H9 (cell line): ENCODE results near the gene KCNH2. TPM values are rescaled to one million over a fixed set of nuclear protein-coding genes. Genes with fewer than 3 reads are reported as not detected.

Experiments
- DNase-seq: peaks from one replicate; pipeline ENCODE4 v3.0.0-alpha.2; 2017
- H2AFZ ChIP-seq: one replicate; pipeline ENCODE4 v1.6.1; 2013; ENCODE audit warnings: mild to moderate bottlenecking, low read length, control low read depth, moderate library complexity
- H2AK5ac ChIP-seq: 2 replicates; pipeline ENCODE4 v1.6.1; 2013; ENCODE audit warnings: low read length, control low read depth, mixed read lengths; ENCODE audit not compliant: insufficient read length
- H2BK120ac ChIP-seq: one replicate; pipeline ENCODE4 v1.6.1; 2013; ENCODE audit warnings: low read depth, mild to moderate bottlenecking, low read length, control low read depth, inconsistent platforms; ENCODE audit not compliant: poor library complexity, severe bottlenecking
- H2BK12ac ChIP-seq: 2 replicates; pipeline ENCODE4 v1.6.1; 2013; ENCODE audit warnings: low read length, control low read depth, mixed read lengths, low read depth; ENCODE audit not compliant: insufficient read length
- H2BK15ac ChIP-seq: 2 replicates; pipeline ENCODE4 v1.6.1; 2013; ENCODE audit warnings: low read depth, low read length, control low read depth
- H2BK20ac ChIP-seq: one replicate; pipeline ENCODE4 v1.6.1; 2013; ENCODE audit warnings: low read depth, mild to moderate bottlenecking, low read length, control low read depth, inconsistent platforms; ENCODE audit not compliant: poor library complexity, severe bottlenecking
- H2BK5ac ChIP-seq: 2 replicates; pipeline ENCODE4 v1.6.1; 2013; ENCODE audit warnings: low read length, control low read depth, mixed read lengths; ENCODE audit not compliant: insufficient read length
- H3K14ac ChIP-seq: 2 replicates; pipeline ENCODE4 v1.6.1; 2013; ENCODE audit warnings: low read length, control low read depth; ENCODE audit not compliant: insufficient read depth
- H3K18ac ChIP-seq: 2 replicates; pipeline ENCODE4 v1.6.1; 2013; ENCODE audit warnings: low read depth, mild to moderate bottlenecking, mixed read lengths, low read length, control low read depth; ENCODE audit not compliant: insufficient read length
- H3K23ac ChIP-seq: 2 replicates; pipeline ENCODE4 v1.6.1; 2013; ENCODE audit warnings: low read length, control low read depth, mixed read lengths, low read depth; ENCODE audit not compliant: insufficient read length
- H3K23me2 ChIP-seq: 2 replicates; pipeline ENCODE4 v1.6.1; 2013; ENCODE audit warnings: low read depth, mild to moderate bottlenecking, mixed read lengths, low read length, control low read depth; ENCODE audit not compliant: insufficient read length, poor library complexity, severe bottlenecking
- H3K27ac ChIP-seq: 2 replicates; pipeline ENCODE4 v1.5.1; 2013; ENCODE audit warnings: low read length, control low read depth, mixed read lengths, low read depth; ENCODE audit not compliant: insufficient read length
- H3K27me3 ChIP-seq: 2 replicates; pipeline ENCODE4 v1.6.1; 2013; ENCODE audit warnings: low read length, control low read depth, inconsistent platforms; ENCODE audit not compliant: insufficient read depth
- H3K4ac ChIP-seq: 2 replicates; pipeline ENCODE4 v1.6.1; 2013; ENCODE audit warnings: low read depth, mild to moderate bottlenecking, control low read depth, inconsistent platforms, low read length, moderate library complexity
- H3K4me1 ChIP-seq: 2 replicates; pipeline ENCODE4 v1.6.1; 2013; ENCODE audit warnings: low read length, control low read depth, inconsistent platforms; ENCODE audit not compliant: insufficient read depth
- H3K4me2 ChIP-seq: 2 replicates; pipeline ENCODE4 v1.6.1; 2013; ENCODE audit warnings: low read length, control low read depth, mixed read lengths; ENCODE audit not compliant: insufficient read length, insufficient read depth
- H3K56ac ChIP-seq: 2 replicates; pipeline ENCODE4 v1.6.1; 2013; ENCODE audit warnings: low read depth, mild to moderate bottlenecking, mixed read lengths, low read length, control low read depth; ENCODE audit not compliant: insufficient read length
- H3K79me1 ChIP-seq: 2 replicates; pipeline ENCODE4 v1.6.1; 2013; ENCODE audit warnings: low read depth, mild to moderate bottlenecking, moderate library complexity, low read length, control low read depth, inconsistent platforms; ENCODE audit not compliant: insufficient read depth, poor library complexity, severe bottlenecking
- H3K79me2 ChIP-seq: 2 replicates; pipeline ENCODE4 v1.6.1; 2013; ENCODE audit warnings: low read length, control low read depth, inconsistent platforms; ENCODE audit not compliant: insufficient read depth
- H3K9ac ChIP-seq: 2 replicates; pipeline ENCODE4 v1.6.1; 2013; ENCODE audit warnings: low read length, control low read depth, mixed read lengths; ENCODE audit not compliant: insufficient read length; ENCODE audit errors: extremely low read depth
- H3K9me3 ChIP-seq: one replicate; pipeline ENCODE4 v1.6.1; 2013; ENCODE audit warnings: low read depth, low read length, inconsistent platforms; ENCODE audit not compliant: control insufficient read depth
- H3T11ph ChIP-seq: one replicate; pipeline ENCODE4 v1.6.1; 2013; ENCODE audit warnings: mild to moderate bottlenecking, low read length, control low read depth, inconsistent platforms
- H4K20me1 ChIP-seq: one replicate; pipeline ENCODE4 v1.6.1; 2013; ENCODE audit not compliant: control insufficient read depth, insufficient read length, insufficient read depth
- H4K5ac ChIP-seq: 2 replicates; pipeline ENCODE4 v1.6.1; 2013; ENCODE audit warnings: low read depth, mild to moderate bottlenecking, mixed read lengths, low read length, control low read depth; ENCODE audit not compliant: insufficient read length
- H4K8ac ChIP-seq: replicated peaks from 2 replicates; pipeline ENCODE4 v1.6.1; 2013; ENCODE audit warnings: low read length, control low read depth, mixed read lengths, low read depth; ENCODE audit not compliant: insufficient read length
- H4K91ac ChIP-seq: 2 replicates; pipeline ENCODE4 v1.6.1; 2013; ENCODE audit warnings: low read depth, mild to moderate bottlenecking, moderate library complexity, mixed read lengths, low read length, control low read depth; ENCODE audit not compliant: insufficient read length
- H3K27ac Mint-ChIP-seq, 3 experiments: 2 replicates in 2 of 3; 3 replicates in 1 of 3; pipeline ENCODE4 v1.8.0; 2020 to 2021; ENCODE audit warnings: mixed read lengths in 3 of 3, mild to moderate bottlenecking in 1 of 3, moderate library complexity in 1 of 3
- H3K27me3 Mint-ChIP-seq: 2 replicates; pipeline ENCODE4 v1.8.0; 2021; ENCODE audit warnings: low read depth, mild to moderate bottlenecking, moderate library complexity, mixed read lengths
- H3K36me3 Mint-ChIP-seq, 3 experiments: 2 replicates in 2 of 3; 3 replicates in 1 of 3; pipeline ENCODE4 v1.8.0; 2020 to 2021; ENCODE audit warnings: low read depth in 3 of 3, mixed read lengths in 3 of 3; ENCODE audit not compliant: insufficient read depth in 1 of 3
- H3K4me1 Mint-ChIP-seq, 2 experiments: 2 replicates each; pipeline ENCODE4 v1.8.0; 2020; ENCODE audit warnings: mixed read lengths in 2 of 2
- H3K4me3 Mint-ChIP-seq, 2 experiments: 2 replicates in 1 of 2; 3 replicates in 1 of 2; pipeline ENCODE4 v1.8.0; 2020 to 2021; ENCODE audit warnings: mild to moderate bottlenecking in 2 of 2, mixed read lengths in 2 of 2, moderate library complexity in 1 of 2
- H3K9me3 Mint-ChIP-seq, 2 experiments: 2 replicates in 1 of 2; 3 replicates in 1 of 2; pipeline ENCODE4 v1.8.0; 2020; ENCODE audit warnings: mild to moderate bottlenecking in 2 of 2, mixed read lengths in 2 of 2, moderate library complexity in 1 of 2
- CTCF ChIP-seq: fragments of 200-600 bp; sonication (generic); conservative IDR thresholded peaks from 3 replicates; pipeline ENCODE4 v1.8.0; 2021; ENCODE audit warnings: antibody characterized with exemption, mild to moderate bottlenecking
- WGBS: extraction: QIAGEN DNeasy Blood & Tissue Kit; methylation state at CpG from one replicate; pipeline ENCODE4 v1.1.7; 2013; ENCODE audit warnings: missing lambda C conversion rate, low lambda C conversion rate, mixed read lengths; ENCODE audit not compliant: insufficient read length; ENCODE audit errors: extremely low coverage; 5-methylcytosine and 5-hydroxymethylcytosine counted together
- total RNA-seq: library from RNA; stranded (reverse); gene quantifications from 2 replicates; pipeline ENCODE4 v1.2.1, GENCODE V29; 2021

KCNH2 gene
- total RNA-seq, 1 experiment from 2014 or later = 4.5 TPM

- Histone ChIP-seq H3T11ph (no peak overlapping the region), H3K23ac (no peak overlapping the region), H3K4me1 (peaks cover 4% of the 10 kb centered on the region; the same call in 1 of the 2 replicates), H2BK5ac (no peak overlapping the region), H3K79me1 (no peaks in the 10 kb centered on the region), H3K4me2 (no peak overlapping the region), H2BK120ac (no peak overlapping the region), H4K5ac (no peak overlapping the region), H3K23me2 (peaks cover 8% of the 10 kb centered on the region), H3K27me3 (no peaks in the 10 kb centered on the region), H2AK5ac (no peak overlapping the region), H3K4ac (no peak overlapping the region), H4K8ac (no peak overlapping the region), H4K20me1 (no peaks in the 10 kb centered on the region), H3K9me3 (no peaks in the 10 kb centered on the region), H3K27ac (no peak overlapping the region), H2BK15ac (no peak overlapping the region), H3K9ac (no peak overlapping the region), H2AFZ (no peak overlapping the region), H2BK12ac (no peak overlapping the region), H4K91ac (no peak overlapping the region), H3K18ac (peak overlapping the region; percentile 50), H3K14ac (no peak overlapping the region; the same call in 1 of the 2 replicates), H2BK20ac (no peak overlapping the region), H3K79me2 (no peaks in the 10 kb centered on the region), H3K56ac (no peak overlapping the region)
- H3K27me3 Mint-ChIP-seq = peaks cover 28% of the 10 kb centered on the region
- no peak overlapping the region for H3K27ac Mint-ChIP-seq
- peaks cover 0 to 2% (median 1%) of the 10 kb centered on the region in 3 experiments; a peak in 2 of 7 replicates for H3K36me3 Mint-ChIP-seq
- peaks cover 21 to 49% of the 10 kb centered on the region in 2 experiments for H3K4me1 Mint-ChIP-seq
- TF ChIP-seq CTCF = peak; percentile 24; the same call in 2 of the 3 replicates
- DNase-seq = peak; percentile 65
- H3K4me3 Mint-ChIP-seq = no peak overlapping the region
- no peaks in the 10 kb centered on the region for H3K9me3 Mint-ChIP-seq
- WGBS = no CpG with 5 or more reads among the region's 22 CpGs
Measured at GRCh38 chr7:151009327-151010036, 31.4 kb upstream of the KCNH2 start.
